DMS114 treated with DMSO at 0.1 percent for 48 hours (cell line): ENCODE results near the gene MAGI2.

Experiments used
- DNase-seq: peaks from one replicate; lab custom pipeline; 2025; ENCODE audit not compliant: unreplicated experiment; lab: John Stamatoyannopoulos, UW

MAGI2 gene

DNA sequence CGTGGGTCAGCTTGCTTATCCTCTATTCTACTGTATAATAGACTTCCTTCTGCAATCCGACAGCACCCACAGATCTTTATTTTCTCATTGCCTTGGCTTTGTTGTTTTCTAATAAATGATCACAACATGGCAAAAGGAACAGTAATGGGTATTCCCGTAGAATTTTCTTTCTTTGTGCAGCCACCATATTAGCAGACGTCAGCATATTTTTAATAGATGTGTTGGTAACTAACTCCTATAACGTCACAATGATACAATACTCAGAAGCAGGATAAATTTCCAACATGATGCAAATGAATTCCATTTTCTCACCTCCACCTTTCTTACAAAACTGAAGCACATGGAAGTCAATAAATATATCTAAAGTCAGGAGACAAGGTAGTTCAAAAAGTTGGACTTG, 617.6 kb downstream of the MAGI2 start:
- DNase-seq, result no peak

DNA sequence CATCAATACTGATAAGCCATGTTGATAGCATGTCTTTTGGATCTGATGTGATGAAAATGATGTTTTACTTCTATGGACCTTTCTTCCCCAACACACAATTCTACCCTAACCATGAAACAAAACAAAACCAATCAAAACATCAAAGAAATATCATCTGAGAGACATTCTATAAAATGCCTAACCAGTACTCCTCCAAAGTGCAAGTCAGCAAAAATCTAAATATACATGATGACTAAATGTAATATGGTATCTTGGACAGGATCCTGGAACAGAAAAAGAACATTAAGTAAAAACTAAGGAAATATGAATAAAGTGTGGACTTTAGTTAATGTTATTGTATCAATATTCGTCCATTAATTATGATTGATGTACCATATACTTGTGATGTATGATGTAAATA, 625.1 kb downstream of the MAGI2 start:
- DNase-seq, result no peak

DNA sequence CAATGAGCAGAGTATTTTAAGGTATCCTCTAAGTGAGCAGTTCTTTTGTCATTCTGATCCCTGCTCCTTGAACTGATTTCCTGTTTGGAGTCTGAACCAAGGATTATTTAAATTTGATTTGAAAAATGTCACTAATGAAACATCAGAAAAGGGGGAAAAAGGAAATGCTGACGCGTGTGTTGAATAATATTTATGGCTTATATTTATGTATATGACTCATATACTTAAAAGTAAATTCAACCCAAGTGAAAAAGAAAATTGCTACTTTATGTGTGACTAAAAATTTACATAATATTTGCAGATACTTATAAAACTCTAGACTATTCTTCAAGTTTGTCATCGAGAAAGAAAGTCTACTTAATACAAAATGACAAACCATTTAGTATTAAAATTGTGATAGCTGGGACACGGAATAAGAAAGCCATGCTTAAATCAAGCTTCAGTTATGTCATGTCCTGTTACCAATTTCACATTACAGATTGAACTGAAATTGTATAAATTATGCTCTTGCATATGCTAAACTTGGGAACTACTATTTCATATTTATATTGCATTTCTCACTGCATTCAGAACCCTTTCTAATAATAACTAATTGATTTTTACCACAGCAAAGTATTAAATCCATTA, 649.9 kb downstream of the MAGI2 start:
- DNase-seq, result no peak

DNA sequence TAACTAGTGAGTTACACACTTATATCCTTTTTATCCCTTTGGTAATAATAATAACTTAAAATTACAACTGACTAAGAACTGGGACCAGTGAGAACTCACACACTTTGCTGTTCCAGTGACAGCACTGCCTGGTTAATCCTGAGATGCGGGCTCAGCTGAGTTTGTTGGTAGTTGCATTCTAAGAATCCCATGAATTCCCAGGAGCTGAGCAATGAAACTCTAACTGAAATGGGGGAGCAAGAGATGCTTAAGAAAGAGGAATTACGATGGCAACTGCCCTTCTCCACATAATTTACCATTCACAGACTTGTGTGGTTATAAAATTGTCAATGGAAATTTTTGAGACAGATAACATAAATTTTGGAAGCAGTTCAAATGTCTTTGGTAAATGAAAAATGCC, 659.4 kb downstream of the MAGI2 start:
- DNase-seq, result no peak

DNA sequence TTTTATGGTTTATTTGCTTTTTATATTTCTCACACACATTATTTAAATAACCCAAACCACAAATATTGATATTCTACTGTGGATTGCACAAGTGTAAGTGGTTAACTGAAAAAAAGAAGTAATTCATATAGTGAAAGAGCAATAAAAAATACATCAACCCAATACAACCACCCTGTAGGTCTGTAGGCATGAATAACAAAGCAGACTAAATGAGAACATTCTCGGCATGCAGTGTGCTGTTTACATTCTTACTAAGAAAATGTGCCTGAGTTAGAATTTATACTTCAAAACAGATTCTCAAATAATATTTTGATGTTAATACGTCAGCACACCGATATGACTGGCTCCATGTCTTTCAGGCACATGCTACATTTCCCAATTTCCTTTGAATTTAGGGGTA, 660.8 kb downstream of the MAGI2 start:
- DNase-seq, result no peak

DNA sequence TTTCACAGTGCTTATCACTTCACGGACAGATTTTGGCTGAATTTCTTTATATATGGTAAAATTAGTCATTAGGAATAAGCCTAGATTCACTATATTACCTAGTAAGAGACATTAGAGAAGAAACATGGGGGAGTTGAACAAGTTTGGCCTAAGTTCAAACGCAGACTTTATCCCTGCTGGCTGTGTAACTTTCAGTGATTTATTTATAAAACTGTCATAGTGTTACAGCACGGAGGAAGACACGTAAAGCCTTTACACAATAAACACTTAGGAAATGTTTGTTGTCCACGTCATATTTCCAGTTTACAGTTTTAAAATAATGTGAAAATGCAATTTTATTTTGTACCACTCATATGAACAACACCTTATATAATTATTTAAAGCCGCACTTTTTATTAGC, 661.5 kb downstream of the MAGI2 start:
- DNase-seq, result no peak

DNA sequence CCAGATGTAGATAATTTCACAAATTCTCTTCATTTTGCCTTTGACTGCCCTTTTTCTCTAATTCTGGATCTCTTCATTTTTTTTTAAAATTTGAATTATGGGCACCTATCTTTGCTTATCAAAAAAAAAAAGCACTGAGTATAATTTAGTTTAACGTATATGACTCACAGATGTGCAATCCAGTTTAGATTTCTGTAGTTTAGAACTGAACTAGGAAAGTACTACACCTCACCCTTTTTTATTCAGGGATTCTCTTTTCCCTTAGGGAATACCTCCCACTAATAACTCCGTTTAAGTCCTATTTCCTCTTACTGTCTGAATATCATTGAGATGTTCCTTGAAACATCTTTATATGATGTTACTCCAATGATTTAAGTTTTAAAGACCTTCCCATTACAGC, 665.0 kb downstream of the MAGI2 start:
- DNase-seq, result no peak

DNA sequence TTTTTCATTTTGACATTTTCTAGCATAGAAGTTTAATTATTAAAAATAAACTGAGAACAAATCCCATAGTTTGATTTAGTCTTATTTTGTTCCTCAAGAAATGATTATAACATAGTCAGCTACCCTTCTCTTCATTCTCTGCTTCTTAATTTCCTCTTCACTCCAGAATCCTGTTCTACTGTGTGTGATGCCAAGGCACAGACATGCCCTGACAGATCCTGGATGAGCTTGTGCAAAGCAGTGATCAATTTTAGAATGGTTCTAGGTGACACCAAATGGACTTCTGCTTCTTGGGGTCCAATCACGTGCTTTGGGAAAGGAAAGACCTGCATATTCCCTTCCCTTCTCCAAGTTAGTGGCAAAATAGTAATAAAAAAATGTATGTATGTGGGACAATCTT, 665.6 kb downstream of the MAGI2 start:
- no peak for DNase-seq

DNA sequence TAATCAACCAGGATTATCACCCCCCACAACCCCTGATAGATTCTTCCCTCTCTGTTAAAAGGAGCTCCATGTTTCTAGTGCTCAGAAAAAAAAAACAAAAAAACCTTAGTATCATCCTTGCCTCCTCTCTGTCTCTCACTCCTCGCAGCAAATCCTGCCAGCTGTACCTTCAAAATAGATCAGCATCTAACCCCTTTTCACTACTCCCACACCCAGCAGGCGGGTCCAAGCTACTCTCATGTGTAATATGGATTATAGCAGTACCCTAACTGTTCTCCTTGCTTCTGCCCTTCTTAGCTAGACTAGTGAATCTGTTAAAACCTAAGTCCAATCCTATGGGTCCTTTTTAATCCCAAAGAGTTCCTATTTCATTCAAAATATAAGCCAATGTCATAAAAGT, 667.4 kb downstream of the MAGI2 start:
- DNase-seq, result no peak

DNA sequence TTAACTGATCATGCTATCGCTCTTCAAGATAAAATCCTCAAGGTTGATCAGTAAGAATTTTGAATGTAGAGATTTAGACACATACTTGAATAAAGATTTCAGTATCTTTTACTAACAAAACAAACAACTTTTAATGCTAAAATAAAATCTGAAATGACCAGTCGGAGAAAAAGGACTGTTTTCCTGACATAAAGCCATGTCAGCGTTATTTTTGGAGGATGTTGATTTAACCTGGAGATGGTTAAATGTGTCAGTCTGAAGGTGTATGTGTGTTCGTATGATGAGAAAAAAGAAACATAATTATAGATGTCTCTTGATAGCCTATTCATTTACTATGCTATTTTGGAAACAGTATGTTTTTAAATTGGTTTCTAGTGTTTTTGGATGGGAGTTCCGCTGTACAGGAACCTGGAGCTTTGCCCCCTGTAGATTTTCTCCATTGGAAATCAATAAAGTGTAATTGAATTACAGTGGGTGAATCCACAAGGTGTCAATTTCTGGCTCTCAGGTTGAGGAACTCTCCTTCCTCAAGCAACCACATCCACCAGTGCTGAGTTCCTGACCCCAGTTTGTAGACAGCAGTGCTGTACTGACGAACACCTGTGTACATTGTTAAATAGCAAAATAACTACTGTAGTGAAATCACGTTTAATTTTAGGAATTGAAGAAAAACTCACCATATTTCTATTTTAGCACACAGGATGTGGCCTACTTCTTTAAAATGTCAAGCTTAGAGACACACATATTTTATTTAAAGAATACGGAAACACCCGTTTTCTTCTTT, 670.1 kb downstream of the MAGI2 start:
- DNase-seq, result no peak

DNA sequence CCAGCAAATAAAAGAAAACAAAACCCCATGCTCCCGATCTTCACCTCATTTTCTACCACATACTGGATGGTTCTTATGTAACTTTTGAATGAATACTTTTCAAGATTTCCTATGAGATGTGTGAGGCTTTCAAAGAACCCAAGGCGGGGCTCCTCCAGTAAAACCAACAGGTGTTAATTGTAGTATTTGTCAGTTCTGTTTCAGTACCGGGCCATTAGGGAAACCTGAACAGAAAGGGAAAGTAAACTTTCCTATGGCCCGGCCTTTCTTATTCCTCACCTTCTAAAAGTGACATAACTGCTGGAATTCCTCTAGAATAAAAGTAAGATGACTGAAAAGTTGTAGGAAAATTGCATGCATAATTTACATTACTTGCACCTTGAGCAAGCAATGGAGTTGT, 672.9 kb downstream of the MAGI2 start:
- no peak for DNase-seq

DNA sequence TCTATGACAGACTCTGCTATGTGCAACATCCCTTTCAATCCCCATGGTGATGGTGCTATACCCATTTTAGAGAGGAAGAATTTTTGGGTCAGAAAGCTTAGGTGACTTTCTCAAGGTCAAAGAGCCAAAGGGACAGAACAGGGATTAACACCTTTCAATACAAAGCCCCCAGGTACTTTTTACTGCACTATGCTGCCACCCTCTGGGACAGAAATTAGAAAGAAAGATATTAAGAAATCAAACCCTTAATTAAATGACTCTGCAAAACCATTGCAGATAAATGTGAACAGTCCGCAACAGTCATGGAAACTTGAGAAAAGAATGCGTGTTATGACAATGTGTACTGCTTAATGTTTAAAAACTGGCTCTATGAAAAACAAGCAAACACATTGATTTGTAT, 673.7 kb downstream of the MAGI2 start:
- no peak for DNase-seq

DNA sequence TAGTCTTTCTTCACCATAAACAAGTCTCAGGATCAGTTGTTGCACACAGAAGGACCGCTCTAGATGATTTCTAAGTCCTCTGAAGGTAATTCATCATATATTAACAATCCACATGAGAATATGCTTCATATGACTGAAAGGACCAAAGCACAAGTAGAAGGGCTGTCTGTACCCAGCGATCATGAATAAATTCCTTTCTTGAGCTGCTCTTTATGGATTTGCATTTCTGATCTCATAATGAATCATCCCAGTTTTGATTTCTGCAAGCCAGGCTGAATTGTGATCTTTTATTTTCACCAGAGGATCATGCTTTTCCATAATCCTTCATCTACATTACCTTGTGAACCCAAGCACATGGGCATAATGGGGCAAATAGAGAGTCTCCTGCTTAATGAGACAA, 675.6 kb downstream of the MAGI2 start:
- no peak for DNase-seq

DNA sequence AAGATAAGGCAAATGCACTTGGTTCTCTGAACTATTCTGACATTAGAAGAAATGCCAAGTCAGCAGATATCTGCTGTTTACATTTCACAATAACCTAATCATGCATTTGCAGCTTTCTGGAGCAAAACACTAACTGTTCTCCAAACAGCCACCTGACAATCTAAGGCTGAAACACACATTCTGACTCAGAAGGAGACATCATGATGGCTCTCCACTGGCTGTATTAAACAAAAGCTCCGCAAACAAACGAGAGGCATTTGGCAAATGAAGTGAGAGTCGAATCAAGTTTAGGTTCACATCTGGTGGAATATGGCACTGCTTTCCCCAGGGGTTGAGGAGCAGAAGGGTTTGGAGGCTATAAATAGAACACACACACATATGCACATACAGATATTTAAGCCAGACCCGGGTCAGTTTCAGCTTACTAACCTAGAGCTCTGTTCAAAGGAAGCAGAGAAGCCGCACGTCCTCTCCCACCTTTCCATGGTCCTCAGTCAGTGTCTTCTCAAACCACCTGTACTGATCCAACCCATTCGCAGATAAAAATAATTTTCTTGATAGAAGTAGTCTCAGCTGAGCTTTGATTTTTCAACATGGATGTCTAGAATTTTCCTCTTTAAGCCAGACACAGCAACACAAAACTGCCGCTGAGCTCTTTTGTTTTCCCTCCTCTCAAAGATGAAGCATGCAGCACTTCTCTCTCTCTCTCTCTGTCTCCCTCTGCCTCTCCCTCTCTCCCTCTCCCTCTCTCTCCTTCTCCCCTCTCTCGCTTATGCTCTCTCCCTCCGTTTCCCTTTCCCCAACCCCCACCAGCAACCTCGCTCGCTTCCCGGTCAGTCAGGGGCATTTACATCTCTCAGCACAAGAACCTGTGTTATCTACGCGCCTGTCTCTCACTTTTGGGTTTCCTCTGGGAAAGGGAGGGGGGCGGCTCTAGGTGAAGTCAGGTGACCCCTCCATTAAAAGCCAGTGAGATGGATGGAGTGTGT, 682.8 kb downstream of the MAGI2 start:
- DNase-seq, result no peak

DNA sequence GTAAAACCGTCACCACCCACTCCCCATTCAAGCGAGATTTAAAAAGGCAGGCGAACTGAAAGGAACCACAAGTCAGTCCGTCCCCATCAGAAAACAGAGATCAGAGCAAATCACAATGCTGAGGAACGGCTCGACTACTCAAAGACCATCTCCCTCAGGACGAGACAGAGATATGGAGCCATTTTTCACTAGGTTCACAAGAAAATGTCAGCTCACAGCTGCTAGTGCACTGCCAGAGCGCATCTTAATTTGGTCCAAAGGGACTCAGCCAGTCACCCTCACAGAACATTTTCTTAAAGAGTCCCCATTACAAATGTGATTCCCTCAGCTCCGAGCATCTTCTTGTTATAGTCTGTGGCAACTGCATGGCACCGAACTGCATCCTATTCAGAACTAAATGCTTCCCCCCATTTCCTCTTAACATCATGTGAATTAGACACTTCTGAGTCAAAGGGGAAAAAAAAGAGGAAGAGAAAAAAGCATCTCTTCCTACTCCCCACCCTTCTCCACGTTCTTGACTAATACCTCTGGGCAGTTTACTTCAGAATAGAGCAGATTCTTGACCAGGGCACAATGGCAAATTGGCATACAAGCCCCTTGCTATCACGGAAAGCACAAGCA, 683.9 kb downstream of the MAGI2 start:
- DNase-seq, result no peak

DNA sequence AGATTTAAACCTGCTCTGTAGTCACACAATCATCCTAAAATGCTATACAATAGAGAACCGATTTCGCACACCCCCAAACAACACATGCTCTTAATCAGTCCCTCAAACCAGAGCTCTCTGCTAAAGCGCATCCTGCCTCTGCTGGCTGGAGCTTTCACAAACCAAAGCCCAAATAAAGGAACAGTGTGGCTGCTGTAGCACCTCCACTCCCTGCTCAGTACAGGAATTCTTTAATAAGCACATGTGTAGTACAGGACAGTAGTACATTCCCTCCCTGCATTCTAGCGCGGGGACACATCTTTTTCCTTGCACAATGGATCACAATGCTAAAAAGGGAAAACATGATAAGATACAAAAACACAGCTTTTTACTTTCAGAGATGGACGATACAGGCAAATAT, 684.6 kb downstream of the MAGI2 start:
- DNase-seq, result no peak

DNA sequence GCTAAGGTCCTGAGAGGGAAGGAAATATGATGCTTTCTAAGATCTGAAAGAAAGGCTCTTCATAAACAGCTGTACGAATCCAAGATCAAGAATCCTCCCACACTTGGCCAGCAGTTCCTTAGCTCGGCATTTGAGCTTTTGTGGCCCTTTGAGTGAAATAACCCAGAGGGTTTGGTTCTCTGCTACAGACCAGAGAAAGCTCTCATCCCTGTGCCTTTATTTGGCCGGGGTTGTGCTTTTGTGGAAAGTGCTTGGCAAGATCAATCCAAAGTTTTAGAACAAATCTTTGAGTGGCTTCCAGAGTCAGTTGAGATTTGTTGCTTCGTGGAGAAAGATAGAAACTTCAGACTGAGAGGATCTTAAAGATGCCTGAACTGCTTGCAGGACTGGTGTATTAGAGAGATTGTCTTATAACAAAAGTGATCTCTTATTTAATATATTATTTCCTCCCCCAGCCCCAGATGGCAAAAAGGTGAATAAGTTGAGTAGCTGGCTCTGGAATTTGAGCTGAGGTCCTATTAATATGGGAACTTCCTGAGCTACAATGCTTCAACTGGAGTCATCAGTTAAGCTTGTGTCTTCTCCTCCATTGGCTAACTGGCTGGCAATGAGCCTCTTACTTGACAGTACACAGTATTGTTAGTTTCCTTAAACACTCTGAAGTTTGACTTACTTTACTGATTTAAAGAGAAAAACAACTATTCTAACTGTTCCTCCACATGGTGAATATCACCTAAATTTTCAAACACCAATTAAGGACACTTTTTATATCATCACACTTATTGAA, 687.3 kb downstream of the MAGI2 start:
- DNase-seq, result no peak

DNA sequence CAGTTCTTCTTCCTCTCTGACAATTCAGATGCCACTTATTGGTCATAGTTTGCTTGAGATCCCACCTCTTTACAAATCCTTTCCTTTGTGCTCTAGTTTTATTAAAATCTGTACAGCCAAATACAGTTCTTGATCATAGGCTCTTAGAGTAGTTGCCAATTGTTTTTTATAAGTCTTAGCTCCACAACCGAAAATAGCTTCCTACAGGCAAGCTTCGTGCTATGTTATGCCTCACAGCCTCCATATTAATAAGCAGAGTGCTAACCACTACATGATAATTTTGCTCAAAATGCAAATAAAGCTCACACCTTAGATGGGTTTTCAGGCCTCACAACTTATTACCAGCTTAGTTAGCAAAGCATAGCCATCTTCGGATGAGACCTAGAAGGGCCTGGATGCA, 688.9 kb downstream of the MAGI2 start:
- DNase-seq, result no peak

DNA sequence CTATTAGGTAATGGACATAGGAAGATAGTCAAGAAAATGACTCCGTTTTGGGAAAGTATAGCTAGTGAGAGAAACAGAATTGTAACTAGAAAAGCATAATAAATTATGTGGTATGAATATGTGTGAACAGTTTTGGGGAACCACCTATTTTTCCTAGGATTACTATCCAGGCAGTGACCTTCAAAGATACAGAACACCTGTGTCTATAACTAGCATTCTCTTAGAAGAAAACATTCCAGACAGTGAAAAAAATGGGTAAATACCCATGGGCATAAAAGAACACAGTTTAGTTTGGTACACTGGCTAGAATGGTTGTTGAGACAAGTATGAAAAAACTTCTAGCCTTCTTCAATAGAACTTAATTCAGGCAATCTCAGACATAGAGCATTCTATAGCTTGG, 690.8 kb downstream of the MAGI2 start:
- DNase-seq, result no peak

DNA sequence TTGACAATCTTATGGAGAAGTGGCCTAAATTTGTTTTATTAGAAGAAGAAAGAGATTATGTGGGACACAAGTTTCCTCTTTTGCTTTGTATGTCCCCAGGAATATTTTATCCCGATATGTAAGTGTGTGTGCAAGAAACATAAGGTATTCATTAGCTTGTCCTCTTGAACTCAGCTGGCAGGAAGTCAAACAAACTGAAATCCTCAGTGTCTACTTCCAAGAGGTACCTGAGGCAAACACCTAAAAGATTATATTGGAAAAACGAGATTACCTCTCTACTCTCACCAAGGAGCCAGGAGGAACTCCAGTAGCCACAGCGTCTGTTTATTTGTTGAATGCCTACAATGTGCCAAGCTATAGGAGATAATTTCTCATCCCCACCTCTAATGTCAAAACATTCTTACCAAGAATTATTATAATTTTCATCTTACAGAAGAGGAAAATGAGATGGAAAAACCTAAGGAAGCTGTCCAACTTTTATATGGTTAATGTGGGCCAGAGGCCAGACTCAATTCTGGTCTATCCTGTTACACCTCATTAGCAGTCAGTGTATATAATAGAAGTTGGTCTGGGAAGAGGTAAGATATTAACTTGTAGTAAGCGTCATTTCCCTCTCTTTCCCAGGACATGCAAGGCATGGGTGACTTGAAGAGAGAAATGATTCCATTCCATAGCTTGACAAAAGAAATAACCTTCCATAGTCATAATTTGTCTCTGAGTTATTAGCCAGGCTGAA, 692.7 kb downstream of the MAGI2 start:
- no peak for DNase-seq
